HuH-7 (cell line): ENCODE results near the gene CIAO3.

ENCODE experiments used
- DNase-seq: peaks from one replicate; pipeline ENCODE4 v3.0.0; 2011; ENCODE audit warnings: low spot score

Gene CIAO3

GRCh38 chr16:709566-710499 lies 31.0 kb downstream of the CIAO3 start:
- no peak for DNase-seq

GRCh38 chr16:708959-709358 lies 31.8 kb downstream of the CIAO3 start:
- DNase-seq: no peak

GRCh38 chr16:708019-708418 lies 32.8 kb downstream of the CIAO3 start:
- no peak for DNase-seq

GRCh38 chr16:707062-707538 lies 33.7 kb downstream of the CIAO3 start:
- no peak for DNase-seq

- no peak for DNase-seq
These were observed 34.4 kb downstream of the CIAO3 start for GRCh38 chr16:706189-707061.

GRCh38 chr16:705431-706188 lies 35.2 kb downstream of the CIAO3 start, which contains the start of gene FBXL16:
FBXL16 (minus strand) TSS chr16:705801; CDS start chr16:697405, 8,396 bp downstream.
- no peak for DNase-seq

- DNase-seq: no peak
These were observed 36.0 kb downstream of the CIAO3 start for GRCh38 chr16:704552-705380.

GRCh38 chr16:704047-704446 lies 36.8 kb downstream of the CIAO3 start:
- DNase-seq: no peak

GRCh38 chr16:703406-703805 lies 37.4 kb downstream of the CIAO3 start:
- DNase-seq: no peak

- DNase-seq: no peak
These were observed 38.5 kb downstream of the CIAO3 start for GRCh38 chr16:702341-702740.

GRCh38 chr16:700684-701584 lies 39.9 kb downstream of the CIAO3 start:
- no peak for DNase-seq

GRCh38 chr16:698911-699671 lies 41.7 kb downstream of the CIAO3 start:
- DNase-seq: no peak

- no peak for DNase-seq
These were observed 45.3 kb downstream of the CIAO3 start for GRCh38 chr16:695355-696089.

GRCh38 chr16:694863-695354 lies 45.9 kb downstream of the CIAO3 start:
- no peak for DNase-seq

- no peak for DNase-seq
These were observed 46.5 kb downstream of the CIAO3 start for GRCh38 chr16:694187-694862.

GRCh38 chr16:693766-694165 lies 47.0 kb downstream of the CIAO3 start:
- DNase-seq: no peak

- no peak for DNase-seq
These were observed 47.4 kb downstream of the CIAO3 start for GRCh38 chr16:693364-693763.
